ENCODE results near the gene PRDX2.
A peak's percentile ranks its signal among the peaks of the same experiment; 100 is the strongest.

PRDX2 gene

GRCh38 chr19:12779162-12779993, 22.2 kb downstream of the PRDX2 start:
- no peak for DNase-seq (ENCODE audit: low read depth in 2 of 2)

- no peak for DNase-seq (ENCODE audit: low read depth in 2 of 2)
These were observed 22.8 kb downstream of the PRDX2 start for GRCh38 chr19:12778905-12779161.

- DNase-seq (ENCODE audit: low read depth in 2 of 2): no peak
These were observed 23.3 kb downstream of the PRDX2 start for GRCh38 chr19:12778017-12778904.

- peak; percentile 77 to 82 for DNase-seq (ENCODE audit: low read depth in 2 of 2)
These were observed 24.2 kb downstream of the PRDX2 start for GRCh38 chr19:12777217-12778016.

GRCh38 chr19:12774588-12775555, 26.7 kb downstream of the PRDX2 start, which contains the start of gene HOOK2:
TSS of gene HOOK2 (minus strand) at chr19:12775552. CDS start at chr19:12775449, 103 bp downstream.
- no peak for DNase-seq (ENCODE audit: low read depth in 2 of 2)

- no peak for DNase-seq (ENCODE audit: low read depth in 2 of 2)
These were observed 28.0 kb downstream of the PRDX2 start for GRCh38 chr19:12773571-12773970.

- no peak for DNase-seq (ENCODE audit: low read depth in 2 of 2)
These were observed 29.3 kb downstream of the PRDX2 start for GRCh38 chr19:12772323-12772722.

- DNase-seq (ENCODE audit: low read depth in 2 of 2): no peak
These were observed 30.7 kb downstream of the PRDX2 start for GRCh38 chr19:12770922-12771321.

- peak in 1 of 2 donors; percentile 58 for DNase-seq (ENCODE audit: low read depth in 2 of 2)
These were observed 31.9 kb downstream of the PRDX2 start for GRCh38 chr19:12769689-12770088.

GRCh38 chr19:12767666-12768065, 33.9 kb downstream of the PRDX2 start:
- no peak for DNase-seq (ENCODE audit: low read depth in 2 of 2)

GRCh38 chr19:12767150-12767549, 34.5 kb downstream of the PRDX2 start:
- DNase-seq (ENCODE audit: low read depth in 2 of 2): no peak

GRCh38 chr19:12766051-12766521, 35.5 kb downstream of the PRDX2 start:
- peak in 1 of 2 donors; percentile 74 for DNase-seq (ENCODE audit: low read depth in 2 of 2)

- no peak for DNase-seq (ENCODE audit: low read depth in 2 of 2)
These were observed 36.9 kb downstream of the PRDX2 start for GRCh38 chr19:12764698-12765097.

- DNase-seq (ENCODE audit: low read depth in 2 of 2): no peak
These were observed 38.5 kb downstream of the PRDX2 start for GRCh38 chr19:12763100-12763499.

GRCh38 chr19:12759686-12760085, 41.9 kb downstream of the PRDX2 start:
- no peak for DNase-seq (ENCODE audit: low read depth in 2 of 2)

- DNase-seq (ENCODE audit: low read depth in 2 of 2): peak; percentile 60 to 67
These were observed 43.9 kb downstream of the PRDX2 start for GRCh38 chr19:12757544-12758274.

GRCh38 chr19:12756150-12756883, 45.3 kb downstream of the PRDX2 start:
- no peak for DNase-seq (ENCODE audit: low read depth in 2 of 2)

GRCh38 chr19:12754465-12755196, 47.0 kb downstream of the PRDX2 start:
- no peak for DNase-seq (ENCODE audit: low read depth in 2 of 2)
